Adrenal gland (tissue), 12 donors: ENCODE measurements around the gene POPDC2. TPM values are rescaled to one million over a fixed set of nuclear protein-coding genes. Genes with fewer than 3 reads are reported as not detected.

Experiments
- DNase-seq, 7 donors: peaks; one replicate each; pipeline ENCODE4 v3.0.0-alpha.2; 2019 to 2020
- H3K27ac ChIP-seq, 5 donors: fragments of 200-600 bp; sonication (generic) in 4 of 5; 1 replicate in 3 of 5; 2 replicates in 2 of 5; pipeline versions ENCODE4 v1.5.1 to v1.8.0; 2016 to 2020; ENCODE audit warnings: mild to moderate bottlenecking in 1 of 5
- H3K27me3 ChIP-seq: fragments of 200-600 bp; 2 replicates; pipeline ENCODE4 v1.8.0; 2021
- H3K36me3 ChIP-seq, 2 donors: fragments of 200-600 bp; replicated peaks in 1 of 2; 1 replicate in 1 of 2; 2 replicates in 1 of 2; pipeline versions ENCODE4 v1.5.1 to v1.8.0; 2018 to 2022
- H3K4me1 ChIP-seq, 2 donors: fragments of 200-600 bp; replicated peaks in 1 of 2; 1 replicate in 1 of 2; 2 replicates in 1 of 2; pipeline versions ENCODE4 v1.5.1 to v1.8.0; 2018 to 2021
- H3K4me3 ChIP-seq, 4 donors: fragments of 200-600 bp; sonication (generic) in 3 of 4; one replicate each; pipeline ENCODE4 v1.5.1; 2016 to 2018
- H3K9me3 ChIP-seq, 3 donors: fragments of 200-600 bp; sonication (generic) in 1 of 3; replicated peaks in 1 of 3; 1 replicate in 2 of 3; 2 replicates in 1 of 3; pipeline versions ENCODE4 v1.5.1 to v1.8.0; 2016 to 2021
- POLR2A ChIP-seq, 2 donors: fragments of 450-650 bp; IDR thresholded peaks; one replicate each; pipeline ENCODE4 v1.6.1; 2017; ENCODE audit warnings: antibody characterized with exemption in 2 of 2, mild to moderate bottlenecking in 2 of 2, moderate library complexity in 1 of 2
- WGBS, 4 donors: extraction: QIAGEN DNeasy Blood & Tissue Kit in 2 of 4; methylation state at CpG; one replicate each; pipeline versions ENCODE4 v1.1.5 to v1.1.7; 2013 to 2017; 5-methylcytosine and 5-hydroxymethylcytosine counted together
- intact Hi-C, 2 donors: fragments of 100-400 bp; cut with DNase I; formaldehyde crosslinking; loops; one replicate each; pipeline versions ENCODE4 v1.14.1 to v1.15.0; 2022 to 2023
- polyA plus RNA-seq, 3 donors: library from polyadenylated mRNA; stranded (reverse); fragments of 200-250 nt in 2 of 3; fragments of 350-450 nt in 1 of 3; fragmentation: Illumina TruSeq in 1 of 3; extraction: RNeasy Lipid Tissue Mini Kit (QIAGEN cat#74804) in 1 of 3; gene quantifications; one replicate each; pipeline ENCODE4 v1.2.3, GENCODE V29; 2013 to 2014
- total RNA-seq, 9 donors: library from RNA; depleted of rRNA in 4 of 9; stranded (reverse); fragments of >200 nt in 4 of 9; fragments of 120-200 nt in 1 of 9; fragmentation: NEBNext Ultra II Directional in 1 of 9; extraction: Animal tissue kit (Norgen Biotek cat#: 25700) in 1 of 9; gene quantifications; one replicate each; pipeline versions ENCODE4 v1.1.0 to v1.2.4, GENCODE V29; 2013 to 2023
- TF ChIP-seq, protein P1 (sequence below), 6 experiments: fragments of 450-650 bp in 4 of 6; fragments of 200-600 bp in 2 of 6; sonication (generic) in 1 of 6; IDR thresholded peaks; 1 replicate in 5 of 6; 2 replicates in 1 of 6; pipeline versions ENCODE4 v1.5.1 to v1.8.0; 2016 to 2021; ENCODE audit warnings: antibody characterized with exemption in 6 of 6, mild to moderate bottlenecking in 2 of 6, moderate library complexity in 1 of 6
- donor health status: healthy with polysubstance abuse.
- donor health status: Bipolar disorder and iron deficiency.
- donor health status: DM: yes; HTN: yes; CAD: no.
- donor health status: DM: no; HTN: no; CAD: no.
- donor health status: DM: no; HTN: no; CAD: no.
- donor health status: DM: yes; HTN: yes; CAD: no.

POPDC2 gene
- total and polyA plus RNA-seq, 12 donors: 1.3 to 17.5 (median 3.3) TPM

GRCh38 chr3:119645813-119646212, 14.6 kb downstream of the POPDC2 start:
- no peaks in the 10 kb centered on the region for H3K27me3 ChIP-seq
- TF ChIP-seq, protein P1, sequence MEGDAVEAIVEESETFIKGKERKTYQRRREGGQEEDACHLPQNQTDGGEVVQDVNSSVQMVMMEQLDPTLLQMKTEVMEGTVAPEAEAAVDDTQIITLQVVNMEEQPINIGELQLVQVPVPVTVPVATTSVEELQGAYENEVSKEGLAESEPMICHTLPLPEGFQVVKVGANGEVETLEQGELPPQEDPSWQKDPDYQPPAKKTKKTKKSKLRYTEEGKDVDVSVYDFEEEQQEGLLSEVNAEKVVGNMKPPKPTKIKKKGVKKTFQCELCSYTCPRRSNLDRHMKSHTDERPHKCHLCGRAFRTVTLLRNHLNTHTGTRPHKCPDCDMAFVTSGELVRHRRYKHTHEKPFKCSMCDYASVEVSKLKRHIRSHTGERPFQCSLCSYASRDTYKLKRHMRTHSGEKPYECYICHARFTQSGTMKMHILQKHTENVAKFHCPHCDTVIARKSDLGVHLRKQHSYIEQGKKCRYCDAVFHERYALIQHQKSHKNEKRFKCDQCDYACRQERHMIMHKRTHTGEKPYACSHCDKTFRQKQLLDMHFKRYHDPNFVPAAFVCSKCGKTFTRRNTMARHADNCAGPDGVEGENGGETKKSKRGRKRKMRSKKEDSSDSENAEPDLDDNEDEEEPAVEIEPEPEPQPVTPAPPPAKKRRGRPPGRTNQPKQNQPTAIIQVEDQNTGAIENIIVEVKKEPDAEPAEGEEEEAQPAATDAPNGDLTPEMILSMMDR (IDR thresholded peaks at IDR 0.05): no peak
- no peak for TF ChIP-seq POLR2A (IDR thresholded peaks at IDR 0.05)
- no peaks in the 10 kb centered on the region for H3K36me3 ChIP-seq
- intact Hi-C loops: no loop called here
- DNase-seq: no peak
- no peak overlapping the region for H3K27ac ChIP-seq
- no peak overlapping the region for H3K4me3 ChIP-seq
- whole genome bisulfite sequencing, 4 donors: 97 to 100% (median 100%) methylated on average over 1 of the region's 1 CpG
- no peaks in the 10 kb centered on the region for H3K9me3 ChIP-seq
- H3K4me1 ChIP-seq: no peaks in the 10 kb centered on the region

DNA sequence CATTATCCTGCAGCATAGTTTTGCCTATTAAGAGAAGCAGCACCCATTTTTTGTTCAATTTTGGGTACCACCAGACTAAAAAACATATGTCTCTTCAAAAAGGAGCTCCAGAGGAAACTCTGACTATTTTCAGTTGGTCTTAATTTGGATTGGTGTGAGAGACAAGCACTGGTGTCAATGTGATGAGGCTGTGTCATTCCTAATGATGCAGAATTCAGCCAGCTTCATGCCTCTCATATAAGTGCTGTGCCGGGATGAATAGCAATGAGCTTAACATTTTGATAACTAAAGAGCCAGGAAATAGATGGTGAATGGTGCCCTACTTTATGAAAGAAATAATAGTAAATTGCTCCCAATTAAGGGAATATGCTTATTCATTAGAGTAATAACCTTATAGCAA, 15.9 kb downstream of the POPDC2 start:
- WGBS, 4 donors: 89 to 100% (median 92%) methylated on average over 1 of the region's 1 CpG
- H3K9me3 ChIP-seq: no peaks in the 10 kb centered on the region
- H3K27me3 ChIP-seq: no peaks in the 10 kb centered on the region
- TF ChIP-seq, protein P1 (IDR thresholded peaks at IDR 0.05): no peak
- no peak for TF ChIP-seq POLR2A (IDR thresholded peaks at IDR 0.05)
- H3K4me3 ChIP-seq: no peak overlapping the region
- intact Hi-C loops: no loop called here
- DNase-seq: no peak
- H3K27ac ChIP-seq: no peak overlapping the region
- no peaks in the 10 kb centered on the region for H3K36me3 ChIP-seq
- H3K4me1 ChIP-seq: peaks cover 1 to 3% of the 10 kb centered on the region in 2 donors

GRCh38 chr3:119643528-119643927, 16.9 kb downstream of the POPDC2 start:
- no peaks in the 10 kb centered on the region for H3K27me3 ChIP-seq
- H3K4me3 ChIP-seq: no peak overlapping the region
- no peak for DNase-seq
- H3K36me3 ChIP-seq: no peaks in the 10 kb centered on the region
- TF ChIP-seq, protein P1 (IDR thresholded peaks at IDR 0.05): no peak
- TF ChIP-seq POLR2A (IDR thresholded peaks at IDR 0.05): no peak
- H3K9me3 ChIP-seq: no peaks in the 10 kb centered on the region
- peak overlapping the region in 2 of 5 donors; percentile 10 to 67 for H3K27ac ChIP-seq
- H3K4me1 ChIP-seq: peaks cover 11 to 12% of the 10 kb centered on the region in 2 donors
- intact Hi-C loops: no loop called here
- WGBS, 4 donors: 89 to 98% (median 96%) methylated on average over 2 of the region's 2 CpGs

- WGBS, 4 donors: 65 to 85% (median 81%) methylated on average over 3 to 5 of the region's 5 CpGs
- no peak overlapping the region for H3K4me3 ChIP-seq
- peak overlapping the region in 2 of 5 donors; percentile 10 to 67 for H3K27ac ChIP-seq
- TF ChIP-seq, protein P1 (IDR thresholded peaks at IDR 0.05): no peak
- no peak for TF ChIP-seq POLR2A (IDR thresholded peaks at IDR 0.05)
- intact Hi-C loops: no loop called here
- H3K36me3 ChIP-seq: no peaks in the 10 kb centered on the region
- H3K27me3 ChIP-seq: no peaks in the 10 kb centered on the region
- no peaks in the 10 kb centered on the region for H3K9me3 ChIP-seq
- DNase-seq: no peak
- H3K4me1 ChIP-seq: peaks cover 17% of the 10 kb centered on the region in 2 donors
Measured at GRCh38 chr3:119642746-119643473, 17.5 kb downstream of the POPDC2 start.
